Chondrocyte (in vitro differentiated cells): ENCODE data around the gene GRIK4. TPM values are rescaled to one million over a fixed set of nuclear protein-coding genes. Genes with fewer than 3 reads are reported as not detected.
A peak's percentile ranks its signal among the peaks of the same experiment; 100 is the strongest.

Experiments
- DNase-seq: peaks from one replicate; pipeline ENCODE4 v3.0.0; 2021; ENCODE audit warnings: mixed read lengths, low spot score
- H3K27ac Mint-ChIP-seq: one replicate; pipeline ENCODE4 v1.8.0; 2021; ENCODE audit warnings: mild to moderate bottlenecking, moderate library complexity, mixed read lengths; ENCODE audit not compliant: unreplicated experiment
- H3K27me3 Mint-ChIP-seq: 2 replicates; pipeline ENCODE4 v1.8.0; 2021; ENCODE audit warnings: low read depth, mixed read lengths
- H3K36me3 Mint-ChIP-seq: 2 replicates; pipeline ENCODE4 v1.8.0; 2021; ENCODE audit warnings: low read depth, mixed read lengths
- H3K4me1 Mint-ChIP-seq: 2 replicates; pipeline ENCODE4 v1.8.0; 2021; ENCODE audit warnings: low read depth, mild to moderate bottlenecking, mixed read lengths
- H3K4me3 Mint-ChIP-seq: one replicate; pipeline ENCODE4 v1.8.0; 2021; ENCODE audit warnings: mild to moderate bottlenecking, moderate library complexity, mixed read lengths; ENCODE audit not compliant: unreplicated experiment
- H3K9me3 Mint-ChIP-seq: 2 replicates; pipeline ENCODE4 v1.8.0; 2021; ENCODE audit warnings: low read depth, mixed read lengths
- CTCF ChIP-seq: fragments of 200-600 bp; sonication (generic); IDR thresholded peaks from 2 replicates; pipeline ENCODE4 v1.5.0; 2021; ENCODE audit warnings: antibody characterized with exemption, mild to moderate bottlenecking, moderate library complexity
- total RNA-seq: library from RNA; stranded (reverse); gene quantifications from 3 replicates; pipeline ENCODE4 v1.2.1, GENCODE V29; 2021

GRIK4 gene
- total RNA-seq, 1 donor from 2014 or later = 0.37 TPM

GRCh38 chr11:120547811-120548681, 36.5 kb downstream of the GRIK4 start:
- Mint-ChIP-seq H3K9me3 (no peaks in the 10 kb centered on the region), H3K4me1 (peaks cover 49% of the 10 kb centered on the region), H3K36me3 (no peaks in the 10 kb centered on the region), H3K27ac (peak overlapping the region; percentile 98), H3K27me3 (no peaks in the 10 kb centered on the region), H3K4me3 (peak overlapping the region; percentile 35)
- TF ChIP-seq CTCF = peak; percentile 50
- peak; percentile 95 for DNase-seq

- H3K36me3 Mint-ChIP-seq = no peaks in the 10 kb centered on the region
- no peak for TF ChIP-seq CTCF
These were observed 37.2 kb downstream of the GRIK4 start for GRCh38 chr11:120548682-120549209.

GRCh38 chr11:120549346-120549745, 37.8 kb downstream of the GRIK4 start:
- Mint-ChIP-seq H3K4me1 (peaks cover 47% of the 10 kb centered on the region), H3K36me3 (no peaks in the 10 kb centered on the region), H3K9me3 (no peaks in the 10 kb centered on the region), H3K27ac (no peak overlapping the region), H3K4me3 (no peak overlapping the region), H3K27me3 (no peaks in the 10 kb centered on the region)
- TF ChIP-seq CTCF = no peak
- peak; percentile 77 for DNase-seq

More at GRCh38 chr11:120548682-120549209, 37.2 kb downstream of the GRIK4 start:
- peak overlapping the region; percentile 98 for H3K27ac Mint-ChIP-seq
- H3K9me3 Mint-ChIP-seq = no peaks in the 10 kb centered on the region
- peak; percentile 52 for DNase-seq
- peaks cover 49% of the 10 kb centered on the region for H3K4me1 Mint-ChIP-seq
- H3K4me3 Mint-ChIP-seq = no peak overlapping the region
- no peaks in the 10 kb centered on the region for H3K27me3 Mint-ChIP-seq

- DNase-seq = peak; percentile 54
- H3K4me1 Mint-ChIP-seq = peaks cover 50% of the 10 kb centered on the region
- no peaks in the 10 kb centered on the region for H3K36me3 Mint-ChIP-seq
- no peak for TF ChIP-seq CTCF
- H3K9me3 Mint-ChIP-seq = no peaks in the 10 kb centered on the region
- H3K27me3 Mint-ChIP-seq = no peaks in the 10 kb centered on the region
- H3K4me3 Mint-ChIP-seq = no peak overlapping the region
- H3K27ac Mint-ChIP-seq = no peak overlapping the region
These were observed 38.5 kb downstream of the GRIK4 start for GRCh38 chr11:120550007-120550406.

- H3K4me1 Mint-ChIP-seq = peaks cover 47% of the 10 kb centered on the region
- no peak overlapping the region for H3K27ac Mint-ChIP-seq
- H3K27me3 Mint-ChIP-seq = no peaks in the 10 kb centered on the region
- H3K36me3 Mint-ChIP-seq = no peaks in the 10 kb centered on the region
- no peak for TF ChIP-seq CTCF
- no peak overlapping the region for H3K4me3 Mint-ChIP-seq
- DNase-seq = peak; percentile 9
- H3K9me3 Mint-ChIP-seq = no peaks in the 10 kb centered on the region
These were observed 39.6 kb downstream of the GRIK4 start for GRCh38 chr11:120551191-120551590.
